HFFc6 (cell line): ENCODE results near the gene LYZL1. TPM values are rescaled to one million over a fixed set of nuclear protein-coding genes. Genes with fewer than 3 reads are reported as not detected.
"Not testable (repeated sequence)": the region's sequence is repeated elsewhere in the genome, so short reads cannot be mapped to it uniquely, and the experiment has no call there.

ENCODE experiments used
- DNase-seq: peaks from one replicate; pipeline ENCODE4 v3.0.0-alpha.2; 2018
- H3K27ac Mint-ChIP-seq: 2 replicates; pipeline ENCODE4 v1.8.0; 2020; ENCODE audit warnings: mild to moderate bottlenecking, mixed read lengths
- H3K27me3 Mint-ChIP-seq: 2 replicates; pipeline ENCODE4 v1.8.0; 2021; ENCODE audit warnings: mild to moderate bottlenecking, moderate library complexity, mixed read lengths; ENCODE audit not compliant: insufficient read depth
- H3K36me3 Mint-ChIP-seq: 2 replicates; pipeline ENCODE4 v1.8.0; 2021; ENCODE audit warnings: low read depth, mixed read lengths
- H3K4me1 Mint-ChIP-seq: 2 replicates; pipeline ENCODE4 v1.8.0; 2020; ENCODE audit warnings: low read depth, mixed read lengths
- H3K4me3 Mint-ChIP-seq: 2 replicates; pipeline ENCODE4 v1.8.0; 2020; ENCODE audit warnings: mild to moderate bottlenecking, moderate library complexity, mixed read lengths
- H3K9me3 Mint-ChIP-seq: 2 replicates; pipeline ENCODE4 v1.8.0; 2020; ENCODE audit warnings: mild to moderate bottlenecking, mixed read lengths
- CTCF ChIP-seq: fragments of 200-600 bp; sonication (generic); IDR thresholded peaks from 2 replicates; pipeline ENCODE4 v1.5.0; 2021; ENCODE audit warnings: antibody characterized with exemption, mild to moderate bottlenecking
- total RNA-seq, 6 experiments: library from RNA; stranded (reverse); fragmentation: NEBNext Ultra II Directional; extraction: Animal tissue kit (Norgen Biotek cat#: 25700); gene quantifications; 2 replicates in 1 of 6; 3 replicates in 5 of 6; pipeline ENCODE4 v1.2.3, GENCODE V29; 2021

The LYZL1 gene
- total RNA-seq, 6 experiments from 2014 or later, result not detected

DNA sequence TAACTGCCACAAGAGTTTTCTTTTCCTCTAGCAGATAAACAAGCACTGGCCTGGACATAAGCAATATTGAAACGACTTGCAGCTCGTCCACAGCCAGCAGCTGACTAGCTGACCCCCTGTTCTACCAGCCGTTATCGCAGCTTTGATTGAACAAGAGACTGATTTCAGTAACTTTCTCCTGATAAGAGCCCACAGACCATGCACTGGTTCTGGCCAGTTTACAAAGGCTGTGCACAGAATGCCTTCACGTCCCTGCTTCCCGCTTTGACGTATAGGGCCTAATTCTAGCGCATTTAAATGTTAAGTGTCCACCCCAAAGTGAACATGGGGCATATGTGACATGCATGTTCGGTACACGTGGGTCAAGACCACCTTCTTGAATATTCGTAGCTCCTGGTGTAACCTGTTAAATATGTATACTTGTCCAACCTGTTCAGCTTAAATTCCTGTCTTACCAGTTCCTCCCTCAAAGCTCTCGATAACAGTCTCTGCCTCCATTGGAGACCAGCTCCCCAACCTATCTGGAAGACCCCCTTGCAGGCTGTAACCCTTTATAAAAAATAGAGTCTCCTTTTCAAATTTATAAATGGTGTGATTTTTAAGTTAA is 69.2 kb downstream of the LYZL1 start:
- Mint-ChIP-seq H3K27ac (no peak overlapping the region), H3K4me1 (no peaks in the 10 kb centered on the region; the same call in 1 of the 2 replicates)

GRCh38 chr10:29360215-29360853 is 71.5 kb downstream of the LYZL1 start:
- not testable (repeated sequence) for H3K4me1 Mint-ChIP-seq

More for the DNA sequence above, 69.2 kb downstream of the LYZL1 start:
- Mint-ChIP-seq H3K4me3 (no peak overlapping the region), H3K9me3 (no peaks in the 10 kb centered on the region), H3K36me3 (no peaks in the 10 kb centered on the region), H3K27me3 (peaks cover 7% of the 10 kb centered on the region; the same call in 1 of the 2 replicates)
- DNase-seq, result no peak
- TF ChIP-seq CTCF, result no peak

More at GRCh38 chr10:29360215-29360853, 71.5 kb downstream of the LYZL1 start:
- not testable (repeated sequence) for H3K4me3 Mint-ChIP-seq, H3K27ac Mint-ChIP-seq, H3K36me3 Mint-ChIP-seq, H3K9me3 Mint-ChIP-seq, DNase-seq
- peaks cover 14% of the 10 kb centered on the region for H3K27me3 Mint-ChIP-seq
